ENCODE measurements around the gene TMEM245.
"Not testable (repeated sequence)": the region's sequence is repeated elsewhere in the genome, so short reads cannot be mapped to it uniquely, and the experiment has no call there.

Gene TMEM245

GRCh38 chr9:109132567-109133021 is 12.8 kb upstream of the TMEM245 start:
- no peak for DNase-seq

GRCh38 chr9:109129470-109130197 is 9.9 kb upstream of the TMEM245 start:
- no peak for DNase-seq

- DNase-seq, result not testable (repeated sequence)
These were observed 6.9 kb upstream of the TMEM245 start for GRCh38 chr9:109126671-109127070.

GRCh38 chr9:109124121-109124520 is 4.4 kb upstream of the TMEM245 start:
- no peak for DNase-seq

- no peak for DNase-seq
These were observed 3.2 kb upstream of the TMEM245 start for GRCh38 chr9:109122726-109123621.

DNA sequence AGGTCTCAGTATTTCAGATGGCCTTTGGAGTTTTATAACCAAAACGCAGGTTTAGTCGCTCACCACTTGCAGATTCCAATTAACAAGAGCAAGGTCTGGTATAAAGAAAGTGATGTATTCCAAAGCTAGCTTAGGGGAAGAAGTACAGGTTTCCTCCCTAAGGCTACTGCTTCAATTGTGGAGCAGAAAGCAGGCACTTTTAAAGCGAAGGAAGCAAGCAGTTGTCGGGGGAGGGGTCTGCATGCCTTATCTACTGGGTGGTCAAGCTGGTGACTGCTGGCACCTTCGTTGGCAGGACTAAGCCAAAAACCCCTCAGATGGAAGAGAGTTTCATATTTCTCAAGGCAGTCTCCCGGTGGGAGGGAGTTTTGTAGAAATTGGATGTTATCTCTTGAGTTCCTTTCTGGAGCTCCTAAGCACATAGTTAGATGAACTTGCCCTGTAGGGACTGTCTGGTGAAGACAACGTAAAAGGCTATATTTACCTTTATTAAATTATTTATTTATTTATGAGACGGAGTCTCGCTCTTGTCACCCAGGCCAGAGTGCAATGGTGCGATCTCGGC is 1.6 kb upstream of the TMEM245 start:
- DNase-seq, result no peak

GRCh38 chr9:109120204-109120789 is 550 bp upstream of the TMEM245 start:
- DNase-seq, result no peak

GRCh38 chr9:109118808-109119438 is 824 bp downstream of the TMEM245 start:
- peak; percentile 37 for DNase-seq

DNA sequence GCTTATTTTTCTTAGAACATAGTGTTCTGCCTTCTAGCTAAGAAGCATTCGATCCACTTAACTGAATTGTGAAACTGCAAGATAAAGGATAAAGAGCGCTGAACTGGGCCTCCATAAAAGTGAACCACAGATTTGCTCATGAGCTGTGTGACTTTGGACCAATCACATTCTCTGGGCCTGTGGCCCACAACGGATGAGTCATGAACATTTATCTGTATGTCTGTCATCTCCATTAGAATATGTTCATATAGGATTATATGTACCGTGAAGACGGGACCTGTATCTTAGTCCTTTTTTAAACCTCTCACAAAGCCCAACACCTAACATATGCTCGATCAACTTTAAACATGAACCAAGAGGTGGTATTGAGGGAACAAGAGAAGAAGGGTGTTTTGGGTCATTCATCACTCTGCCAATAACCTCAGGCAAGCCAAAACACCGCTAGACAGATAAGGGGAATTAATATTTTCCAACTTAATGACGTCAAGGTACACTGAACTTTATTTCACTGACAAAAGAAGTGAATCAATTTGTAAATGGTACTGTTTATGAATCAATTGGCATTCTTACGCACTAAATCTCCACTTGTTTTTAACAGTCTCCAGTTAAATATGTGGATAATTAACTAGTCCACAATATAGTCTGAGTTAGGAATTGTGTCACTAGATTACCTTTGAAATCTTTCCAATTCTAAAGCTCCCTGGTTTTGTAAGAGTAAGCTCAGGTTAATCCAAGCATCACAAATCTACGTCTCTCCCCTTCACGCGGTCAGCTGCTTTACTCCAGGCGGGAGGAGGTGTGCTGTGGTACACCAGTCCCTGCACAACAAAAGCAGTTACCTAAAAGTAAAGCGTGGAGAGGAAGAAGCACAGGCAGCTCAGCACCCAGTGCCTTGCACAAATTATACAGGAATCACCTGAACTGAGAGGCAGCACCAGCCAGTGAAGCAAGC is 1.6 kb downstream of the TMEM245 start:
- DNase-seq, result peak; percentile 55

DNA sequence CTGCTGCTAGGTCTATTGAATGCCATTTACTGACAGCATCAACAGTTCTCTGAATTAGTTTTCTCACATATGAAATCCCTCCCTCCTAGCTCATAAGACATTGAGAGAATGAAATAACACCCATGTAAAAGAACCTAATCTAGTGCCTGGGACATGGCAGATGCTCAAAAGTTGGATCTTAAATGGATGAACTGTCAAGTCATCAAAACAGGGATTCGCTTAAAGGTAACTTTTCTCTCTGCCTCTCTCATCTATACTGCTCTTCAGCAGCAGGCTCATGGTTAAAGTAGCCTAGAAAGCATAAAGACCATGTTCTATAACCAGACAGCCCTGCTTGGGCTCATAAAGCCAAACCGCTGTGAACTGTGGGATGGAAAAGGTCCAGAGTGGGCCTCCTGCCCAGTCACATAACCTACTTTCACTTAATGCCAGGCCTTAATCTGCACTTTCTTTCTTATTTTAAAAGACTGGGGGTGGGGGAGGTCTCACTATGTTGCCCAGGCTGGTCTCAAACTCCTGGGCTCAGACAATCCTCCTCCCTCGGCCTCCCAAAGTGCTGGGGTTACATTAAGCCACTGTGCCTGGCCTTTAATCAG is 3.7 kb downstream of the TMEM245 start:
- no peak for DNase-seq

- no peak for DNase-seq
These were observed 5.1 kb downstream of the TMEM245 start for GRCh38 chr9:109114670-109115069.

GRCh38 chr9:109113892-109114609 is 5.7 kb downstream of the TMEM245 start:
- no peak for DNase-seq

DNA sequence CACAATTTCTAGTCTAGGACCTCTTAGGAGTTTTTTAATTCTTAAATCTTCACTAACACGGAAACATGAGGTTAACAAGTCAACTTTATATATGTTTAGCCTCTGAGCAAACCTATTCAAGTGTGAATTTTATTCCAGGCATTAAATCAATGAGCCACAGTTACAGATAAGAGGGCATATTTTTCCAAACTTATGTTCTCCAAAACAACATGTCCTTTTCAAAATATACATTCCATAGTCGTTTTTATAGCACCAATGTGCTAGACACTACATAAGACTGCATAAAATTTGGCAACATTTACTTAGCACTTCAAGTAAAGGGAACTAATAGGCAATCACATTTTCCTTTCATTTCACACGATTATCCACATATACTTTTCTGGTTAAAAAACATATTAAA is 6.5 kb downstream of the TMEM245 start:
- no peak for DNase-seq

DNA sequence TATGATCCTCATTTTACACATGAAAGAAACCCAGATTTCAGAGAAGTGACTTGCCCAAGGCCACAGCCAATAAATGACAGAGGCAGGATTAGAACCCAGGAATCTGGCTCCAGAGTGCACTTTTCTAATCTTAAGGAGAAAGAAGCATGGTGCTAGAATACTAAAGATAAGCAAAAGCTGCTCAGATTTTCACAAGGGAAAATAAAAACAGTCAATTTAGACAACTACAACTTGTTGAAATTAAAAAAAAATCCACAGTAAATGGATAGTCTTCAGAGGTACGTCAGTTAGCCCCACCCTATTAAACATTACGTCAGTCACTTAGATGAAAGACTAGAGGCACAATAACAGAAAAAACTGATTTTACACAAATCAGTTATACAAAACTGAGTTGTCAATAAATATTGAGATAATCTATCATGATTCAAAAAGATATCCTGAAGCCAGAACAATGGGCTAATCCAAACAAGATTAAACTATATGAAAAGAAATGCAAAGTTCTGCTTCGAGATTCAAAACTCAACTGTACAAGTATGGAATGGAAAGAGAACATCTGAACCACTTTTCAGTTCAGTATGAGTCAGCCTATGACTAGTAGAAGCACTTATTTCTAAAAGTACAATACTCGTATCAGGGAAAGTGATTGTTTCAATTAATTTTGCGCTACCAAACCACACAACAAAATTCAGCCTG is 9.3 kb downstream of the TMEM245 start:
- DNase-seq, result no peak

DNA sequence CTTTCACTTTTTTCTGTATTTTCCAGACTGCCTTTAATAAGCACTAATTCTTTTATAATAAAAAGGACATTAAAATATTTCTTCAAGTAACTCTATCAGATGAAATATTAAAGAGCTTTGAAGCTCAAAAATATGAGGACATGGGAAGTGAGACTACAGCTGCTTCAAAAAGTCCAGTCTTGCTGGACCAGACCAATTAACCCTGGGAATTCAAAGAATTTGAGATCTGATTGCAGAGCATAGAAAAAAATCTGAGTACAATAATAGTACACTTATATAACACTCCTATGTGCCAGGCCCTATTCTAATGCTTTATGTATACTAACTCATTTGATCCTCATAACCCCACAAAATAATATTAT is 9.8 kb downstream of the TMEM245 start:
- DNase-seq, result no peak

DNA sequence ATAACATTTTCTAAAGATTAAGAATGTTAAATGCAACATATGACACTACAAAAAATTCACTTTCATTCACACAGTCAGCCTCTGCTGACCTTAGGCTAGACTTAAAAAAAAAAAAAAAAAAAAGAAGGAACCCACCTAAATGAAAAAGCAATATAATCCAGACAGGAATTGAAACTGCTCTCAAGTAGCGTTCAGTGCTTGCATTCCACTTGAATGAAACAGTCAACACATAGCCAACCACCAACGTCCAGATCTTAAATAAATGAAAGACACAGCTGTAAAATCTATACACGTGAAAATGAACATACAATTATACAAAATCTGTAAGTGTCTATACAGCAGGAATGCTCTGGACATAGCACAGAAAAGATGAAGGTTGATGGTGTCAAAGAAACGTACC is 11.4 kb downstream of the TMEM245 start:
- no peak for DNase-seq

DNA sequence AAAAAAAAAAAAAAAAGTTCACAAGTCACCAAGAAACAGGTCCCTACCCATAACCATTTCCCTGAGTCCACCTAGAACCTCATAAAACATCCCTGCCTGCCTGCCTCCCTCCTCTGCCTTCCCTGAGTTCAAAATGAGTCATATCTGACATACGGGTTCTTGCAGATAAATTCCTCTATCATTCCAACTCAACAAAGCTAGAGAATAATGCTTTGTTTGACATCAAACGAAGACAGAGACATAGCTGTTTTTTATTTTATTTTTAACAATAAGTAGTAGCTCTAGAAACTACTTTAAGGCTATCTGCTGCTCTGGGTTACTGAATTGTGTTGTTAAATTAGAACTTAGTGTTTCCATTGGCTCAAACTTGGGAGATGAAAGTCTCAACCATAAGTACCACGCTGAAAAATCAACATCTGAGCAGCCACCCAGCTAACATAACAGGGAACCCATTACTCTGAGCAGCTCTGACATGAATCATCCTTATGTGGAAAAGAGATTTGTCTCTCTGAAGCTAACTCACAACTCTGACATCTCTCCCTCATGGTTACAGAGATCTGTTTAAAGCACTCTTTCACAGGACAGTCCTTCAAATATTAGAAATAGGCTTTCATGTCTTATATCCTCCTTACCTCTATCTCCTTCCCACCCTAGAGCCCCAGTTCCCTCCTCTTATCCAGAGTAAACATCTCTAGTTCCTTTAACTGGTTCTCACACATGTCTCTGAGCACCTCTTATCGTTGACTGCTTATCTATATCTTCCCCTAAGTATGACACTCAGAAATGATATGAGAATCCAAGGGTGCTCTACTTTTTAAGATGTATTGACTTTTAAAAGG is 12.1 kb downstream of the TMEM245 start:
- no peak for DNase-seq

DNA sequence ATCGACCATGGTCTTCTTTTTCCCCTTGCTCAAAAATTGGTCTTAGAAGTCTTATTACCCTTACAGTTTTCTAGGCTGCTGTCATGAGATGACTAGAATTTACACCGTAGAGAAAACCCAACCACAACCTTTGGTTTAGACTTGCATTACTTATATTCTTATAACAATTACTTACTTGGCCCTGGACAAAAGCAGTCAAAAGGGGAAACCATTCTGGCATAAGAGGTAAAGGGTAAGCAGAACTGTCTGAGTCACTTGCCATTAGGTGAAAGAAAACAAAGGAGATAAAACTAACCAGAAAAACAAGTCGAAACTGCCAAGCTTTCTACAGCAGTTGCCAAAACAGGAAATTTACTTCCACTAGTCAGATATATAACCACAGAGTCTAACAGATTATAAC is 17.9 kb downstream of the TMEM245 start:
- no peak for DNase-seq

- DNase-seq, result no peak
These were observed 18.5 kb downstream of the TMEM245 start for GRCh38 chr9:109101202-109101595.
